ENCODE measurements around the gene ARID1B.
A peak's percentile ranks its signal among the peaks of the same experiment; 100 is the strongest.
"Not testable (repeated sequence)": the region's sequence is repeated elsewhere in the genome, so short reads cannot be mapped to it uniquely, and the experiment has no call there.

The ARID1B gene

DNA sequence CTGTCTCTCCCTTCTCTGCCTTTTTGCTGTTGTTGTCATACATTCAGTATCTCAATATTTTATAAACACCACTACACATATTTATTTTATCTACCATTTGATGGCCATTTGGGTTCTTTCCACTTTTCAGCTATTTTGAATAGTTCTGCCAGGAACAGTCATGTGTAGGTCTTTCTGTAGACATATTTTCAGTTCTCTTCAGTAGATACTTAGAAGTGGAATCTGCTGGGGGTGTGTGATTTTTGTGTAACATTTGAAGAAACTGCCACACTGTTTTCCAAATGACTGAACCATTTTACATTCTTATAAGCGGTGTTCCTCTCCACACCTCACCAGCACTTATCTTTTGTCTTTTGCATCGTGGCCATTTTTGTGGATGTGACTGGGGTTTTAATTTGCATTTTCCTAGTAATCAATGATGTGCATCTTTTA is 197.7 kb downstream of the ARID1B start:
- no peak for DNase-seq

DNA sequence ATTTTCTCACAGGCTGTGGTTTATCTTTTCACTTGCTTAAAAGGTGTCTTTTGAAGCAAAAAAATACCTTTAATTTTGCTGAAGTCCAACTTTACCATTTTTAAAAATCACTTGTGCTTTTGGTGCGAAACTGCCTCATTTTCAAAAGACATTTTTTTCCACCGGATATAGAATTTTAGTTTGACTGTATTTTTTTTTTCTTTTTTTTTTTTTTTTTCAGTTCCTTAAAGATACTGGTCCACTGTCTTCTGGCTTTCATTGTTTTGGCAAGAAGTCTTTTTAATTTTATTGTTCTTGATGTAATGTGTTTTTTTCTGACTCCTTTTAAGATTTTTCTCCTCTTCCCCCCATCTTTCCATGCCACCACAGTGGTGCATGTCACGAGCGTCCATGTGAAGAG is 198.2 kb downstream of the ARID1B start:
- no peak for DNase-seq

DNA sequence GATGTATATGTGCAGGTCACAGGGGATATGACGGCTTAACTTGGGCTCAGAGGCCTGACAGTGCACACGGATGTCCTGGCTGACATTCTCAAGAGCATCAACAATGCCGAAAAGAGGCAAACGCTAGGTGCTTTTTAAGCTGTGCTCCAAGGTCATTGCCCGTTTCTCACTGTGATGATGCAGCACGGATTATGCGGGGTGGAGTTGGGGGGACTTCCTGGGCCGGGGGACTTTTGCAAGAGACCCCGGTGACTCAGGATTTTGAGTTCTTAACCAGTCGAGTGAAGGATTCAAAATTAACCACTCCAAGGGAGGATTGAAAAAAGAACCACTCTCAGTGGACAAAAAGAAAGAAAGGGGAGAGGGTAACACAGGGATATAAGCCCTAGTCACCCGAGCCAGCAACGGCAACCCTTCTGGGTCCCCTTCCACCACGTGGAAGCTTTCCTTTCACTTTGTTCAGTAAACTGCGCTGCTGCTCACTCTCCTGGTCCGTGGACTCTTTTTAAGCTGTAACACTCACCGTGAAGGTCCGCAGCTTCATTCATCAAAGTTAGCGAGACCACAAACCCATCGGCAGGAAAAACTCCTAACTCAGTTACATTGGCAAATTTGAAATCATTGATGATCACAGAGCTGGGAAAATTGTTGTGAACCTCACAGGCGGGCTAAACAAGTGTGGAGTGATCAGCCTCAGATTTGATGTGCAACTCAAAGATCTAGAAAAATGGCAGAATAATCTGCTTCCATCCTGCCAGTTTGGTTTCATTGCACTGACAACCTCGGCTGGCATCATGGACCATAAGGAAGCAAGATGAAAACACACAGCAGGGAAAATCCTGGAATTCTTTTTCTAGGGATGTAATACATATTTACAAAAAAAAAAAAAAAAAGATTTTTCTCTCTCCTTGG is 199.3 kb downstream of the ARID1B start:
- no peak for DNase-seq

DNA sequence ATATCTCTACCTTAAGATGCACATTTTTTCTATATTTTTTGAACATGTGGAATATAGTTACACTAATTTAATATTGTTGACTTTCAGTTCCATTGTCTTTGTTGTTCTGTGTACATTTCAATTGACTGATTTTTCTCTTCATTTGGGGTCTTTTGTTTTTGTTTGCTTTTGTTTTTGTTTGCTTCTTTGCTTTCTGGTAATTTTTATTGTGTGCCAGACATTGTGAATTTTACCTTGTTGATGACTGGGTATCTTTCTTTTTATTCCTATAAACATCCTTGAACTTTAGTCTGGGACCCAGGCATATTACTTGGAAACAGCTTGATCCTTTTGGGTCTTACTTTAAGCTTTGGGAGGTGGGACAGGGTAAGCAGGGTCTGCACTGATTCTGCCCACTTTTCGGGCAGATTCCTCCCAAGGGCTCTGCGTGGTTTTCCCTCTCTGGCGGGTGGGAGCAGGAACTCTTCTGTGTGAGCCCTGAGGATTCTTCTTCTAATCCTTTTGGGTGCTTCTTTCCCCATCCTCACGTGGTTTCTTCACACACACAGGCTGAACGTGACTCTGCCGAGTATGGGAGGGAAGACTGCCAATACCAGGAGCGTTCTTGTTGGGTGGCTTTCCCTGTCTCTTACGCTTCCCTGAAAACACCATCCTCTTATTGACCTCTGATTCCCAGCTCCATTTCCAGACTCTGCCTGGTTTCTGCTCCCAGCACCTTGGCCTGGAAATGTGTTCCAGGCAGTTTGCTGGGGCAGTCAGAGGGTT is 200.5 kb downstream of the ARID1B start:
- no peak for DNase-seq

DNA sequence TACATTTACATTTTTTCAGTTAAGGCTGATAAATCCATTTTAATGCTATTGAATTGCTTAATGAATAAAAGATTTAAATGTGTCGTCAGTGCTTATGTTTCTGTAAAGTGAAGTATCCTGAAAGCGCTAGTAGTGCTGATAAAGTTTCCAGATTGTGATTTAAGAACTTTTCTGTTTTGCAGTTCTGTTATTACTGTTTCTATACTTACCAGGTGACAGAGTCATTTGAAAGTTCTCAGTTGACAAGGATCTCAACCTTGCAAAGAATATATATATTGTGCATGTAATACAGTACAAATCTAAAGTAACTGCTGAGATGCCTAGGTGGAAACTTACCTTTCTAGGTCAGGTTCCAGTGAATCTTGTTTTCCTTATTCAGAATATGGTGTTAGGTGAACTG is 201.8 kb downstream of the ARID1B start:
- no peak for DNase-seq

DNA sequence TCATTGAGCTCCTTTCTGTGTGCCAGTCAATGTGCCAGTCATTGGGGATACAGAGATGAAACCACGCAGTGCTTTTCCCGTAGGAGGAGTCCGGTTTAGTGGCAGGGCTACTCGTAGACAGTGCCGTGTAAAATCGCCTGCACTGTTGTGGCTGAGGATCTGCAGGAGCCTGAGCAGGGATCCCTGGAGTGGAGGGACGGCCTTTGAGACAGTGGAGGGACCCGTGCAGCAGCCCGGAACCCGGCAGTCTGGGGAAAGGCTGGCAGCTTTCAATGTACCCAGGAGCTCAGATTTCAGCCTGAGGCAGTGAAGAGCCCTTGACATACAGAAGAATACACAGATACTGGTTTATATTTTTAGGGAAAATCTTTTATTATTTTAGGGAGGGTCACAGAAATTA is 203.3 kb downstream of the ARID1B start:
- no peak for DNase-seq

DNA sequence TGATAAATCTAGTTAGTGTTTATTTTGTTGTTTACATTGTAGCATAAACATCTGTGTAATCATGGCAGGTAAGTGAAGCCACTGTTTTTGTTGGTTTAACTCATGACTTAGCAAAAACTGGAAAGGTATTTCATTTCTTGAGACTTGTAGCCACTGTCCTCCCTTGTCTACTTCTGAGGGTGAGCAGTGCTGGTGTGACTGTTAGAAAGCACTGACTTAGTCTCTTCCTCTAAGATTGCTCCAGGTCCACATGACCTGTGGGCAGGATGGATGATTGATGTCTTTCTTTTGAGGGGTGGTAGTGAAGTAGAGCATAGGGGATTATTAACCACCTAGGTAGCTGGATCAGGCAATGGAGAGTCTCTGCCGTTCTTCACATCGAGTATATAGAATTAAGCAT is 203.8 kb downstream of the ARID1B start:
- DNase-seq: no peak

DNA sequence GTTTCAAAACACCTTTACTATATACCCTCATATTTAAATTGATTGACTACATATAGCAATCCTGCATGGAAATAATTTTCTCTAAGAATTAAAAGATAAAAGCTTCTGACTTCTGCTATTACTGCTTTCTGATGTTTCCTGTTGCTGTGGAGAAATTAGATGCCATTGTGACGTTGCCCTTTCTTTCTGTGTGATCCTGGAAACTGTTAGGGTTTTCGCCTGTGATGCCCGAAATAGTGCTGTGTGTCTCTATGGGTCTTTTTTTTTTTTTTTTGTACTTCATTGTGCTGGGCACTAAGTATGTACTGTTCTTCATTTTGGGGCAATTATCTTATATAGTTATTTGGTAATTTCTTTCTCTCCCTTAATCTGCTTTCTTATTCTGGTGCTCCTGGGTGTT is 205.0 kb downstream of the ARID1B start:
- no peak for DNase-seq

DNA sequence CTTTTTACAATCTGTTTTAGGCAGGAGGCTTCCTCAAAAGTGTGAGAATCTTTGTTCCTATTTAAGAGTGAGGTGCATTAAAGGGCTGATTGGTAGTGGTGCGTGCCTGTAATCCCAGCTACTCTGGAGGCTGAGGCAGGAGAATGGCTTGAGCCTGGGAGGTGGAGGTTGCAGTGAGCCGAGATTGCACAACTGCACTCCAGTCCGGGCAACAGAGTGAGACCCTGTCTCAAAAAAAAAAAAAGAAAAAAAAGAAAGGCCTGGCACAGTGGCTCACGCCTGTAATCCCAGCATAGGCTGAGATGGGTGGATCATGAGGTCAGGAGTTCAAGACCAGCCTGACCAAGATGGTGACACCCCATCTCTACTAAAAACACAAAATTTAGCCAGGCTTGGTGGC is 205.7 kb downstream of the ARID1B start:
- not testable (repeated sequence) for DNase-seq

DNA sequence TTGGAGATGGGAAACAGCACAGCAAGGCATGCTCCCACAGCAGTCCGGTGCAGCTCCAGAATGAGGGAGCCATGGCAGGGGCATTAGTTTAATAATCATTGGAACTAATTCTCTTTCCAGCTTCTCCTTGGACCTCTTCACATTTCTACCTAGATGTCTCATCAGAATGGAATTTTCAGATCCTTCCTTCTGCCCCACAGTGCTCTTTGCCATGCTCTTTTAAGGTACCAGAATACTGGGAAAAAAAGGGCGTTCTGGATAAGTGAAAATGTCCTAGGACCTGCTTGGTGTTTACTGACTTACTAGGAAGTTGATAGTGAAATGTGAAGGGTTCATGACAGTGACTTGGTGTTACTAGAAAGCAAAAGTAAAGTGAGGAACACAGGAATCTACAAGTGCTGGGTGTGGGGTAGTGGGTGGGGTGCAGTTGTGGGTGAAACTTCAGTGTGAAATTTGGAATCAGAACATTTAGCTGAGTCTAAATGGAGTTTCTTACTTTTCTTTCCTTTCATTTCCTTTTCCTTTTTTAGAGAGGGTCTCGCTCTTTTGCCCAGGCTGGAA is 207.1 kb downstream of the ARID1B start:
- no peak for DNase-seq

DNA sequence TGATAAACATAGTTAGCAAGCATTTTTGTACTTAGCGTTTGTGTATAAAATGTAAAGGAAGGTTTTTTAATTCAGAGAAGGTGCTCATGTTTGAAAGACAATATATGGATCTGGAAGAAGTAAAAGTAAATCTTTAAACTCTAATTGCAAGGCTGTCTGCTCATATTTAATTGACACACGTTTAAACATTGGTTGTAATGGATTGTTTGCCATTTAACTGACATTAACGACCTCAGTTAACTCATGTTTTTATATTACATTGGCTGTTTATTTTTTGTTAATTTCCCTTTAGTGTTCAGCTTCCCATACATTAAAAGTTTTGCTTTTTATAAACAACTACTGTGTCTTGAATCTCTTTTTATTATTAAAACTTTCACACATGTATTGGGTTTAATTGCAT is 208.1 kb downstream of the ARID1B start:
- DNase-seq: no peak

DNA sequence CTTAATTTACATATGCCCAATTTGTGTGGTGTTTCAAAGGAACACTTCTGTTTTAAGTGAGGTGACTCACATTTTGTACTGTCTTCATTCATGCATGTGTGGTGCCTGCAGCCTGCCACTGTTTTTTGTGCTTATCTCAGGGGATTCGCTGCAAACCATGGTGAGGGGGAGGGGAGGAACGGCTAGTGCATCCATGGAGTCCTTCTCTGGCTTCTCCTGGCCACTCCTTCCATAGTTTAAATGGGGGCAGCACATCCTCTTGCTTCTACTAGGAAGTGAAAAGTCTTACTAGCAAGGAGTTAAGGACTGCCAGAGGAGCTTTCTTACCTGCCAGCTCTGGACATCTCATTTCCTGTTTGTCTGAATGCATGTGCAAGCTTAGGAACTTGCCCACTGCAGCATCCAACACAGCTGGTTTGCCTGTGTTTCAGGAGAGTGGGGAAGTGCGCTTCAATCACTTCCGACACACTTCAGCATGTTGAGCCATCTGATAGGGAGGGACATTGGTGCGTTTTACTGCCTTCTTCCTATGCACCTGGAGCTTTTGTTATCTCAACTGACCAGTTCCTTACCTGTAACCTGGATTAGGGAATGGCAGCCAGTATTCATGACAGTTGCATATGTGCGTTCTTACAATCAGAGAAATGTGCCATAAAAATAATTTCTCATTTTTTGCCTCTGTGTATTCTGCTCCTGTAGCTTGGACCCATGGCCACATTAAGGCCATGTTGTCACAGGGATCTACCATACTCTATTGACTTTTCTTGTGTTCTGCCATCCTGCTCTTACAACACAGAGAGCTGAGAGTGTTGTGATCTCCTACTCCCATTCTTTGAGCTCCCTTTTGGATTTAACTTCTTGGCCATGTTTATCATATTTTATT is 211.3 kb downstream of the ARID1B start:
- peak in 1 of 2 donors; percentile 21 for DNase-seq

DNA sequence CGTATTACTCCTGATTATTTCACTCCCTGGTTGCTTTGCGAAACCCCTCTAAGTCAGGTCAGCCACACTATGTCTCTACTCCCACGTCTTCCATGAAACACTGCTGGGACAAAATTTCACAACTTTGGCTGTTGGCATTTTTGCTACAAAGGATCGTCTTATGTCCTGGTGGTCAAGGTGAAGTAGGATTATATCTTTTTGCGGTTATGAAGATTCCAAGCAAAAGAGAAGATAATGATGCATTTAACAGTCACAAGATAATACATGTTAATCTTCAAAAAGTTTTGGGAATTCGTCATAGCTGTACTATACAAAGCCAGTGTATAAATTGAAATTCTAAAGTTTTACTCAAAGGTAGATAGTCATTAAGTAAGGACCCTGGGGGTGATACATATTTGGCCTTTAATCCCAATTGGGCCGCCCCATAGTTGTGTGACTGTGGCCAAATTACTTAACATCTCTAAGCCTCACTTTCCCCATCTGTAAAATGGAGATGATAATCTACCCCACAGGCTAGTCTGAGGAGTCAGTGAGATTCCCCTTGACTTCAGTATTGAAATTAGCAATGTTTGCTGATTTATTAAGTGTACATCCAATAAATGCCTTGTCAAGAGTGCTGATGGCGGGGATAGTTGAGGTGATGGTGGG is 212.1 kb downstream of the ARID1B start:
- DNase-seq: no peak

DNA sequence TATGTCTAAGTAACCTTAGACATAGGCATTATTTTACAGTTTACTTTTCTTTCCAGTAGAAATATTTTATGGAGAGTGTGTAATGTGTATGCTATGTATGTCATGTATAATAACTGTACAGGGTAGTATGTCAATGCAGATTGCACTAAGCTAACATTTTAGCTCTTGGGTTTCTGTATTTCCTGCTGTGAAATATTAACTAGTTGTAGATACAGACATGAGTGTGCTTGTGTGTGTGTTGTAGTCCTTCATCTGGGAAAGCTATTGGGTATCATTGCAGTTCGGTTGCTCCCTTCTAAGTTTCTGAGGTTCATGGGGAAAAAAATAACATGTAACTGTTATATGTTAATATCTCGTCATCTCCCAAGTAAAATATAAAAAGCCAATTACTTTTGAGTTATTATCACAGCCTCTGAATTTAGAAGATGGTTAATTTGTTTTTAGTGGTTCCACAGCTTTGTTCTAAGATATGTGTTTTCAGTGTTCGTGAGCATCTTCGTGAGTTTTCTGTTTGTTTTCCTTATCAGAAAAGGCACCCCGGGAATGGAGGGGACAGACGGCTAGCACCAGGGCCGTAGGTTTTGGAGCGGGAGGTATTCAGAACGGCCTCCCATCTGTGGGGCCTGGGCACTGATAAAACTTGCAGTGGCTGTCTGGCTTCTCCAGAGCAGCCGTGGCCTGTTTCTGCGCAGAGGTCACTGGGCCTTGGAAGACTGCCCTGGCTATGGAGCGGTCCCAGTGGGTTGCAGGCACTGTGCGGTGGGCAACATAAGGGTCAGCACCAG is 215.0 kb downstream of the ARID1B start:
- DNase-seq: no peak

DNA sequence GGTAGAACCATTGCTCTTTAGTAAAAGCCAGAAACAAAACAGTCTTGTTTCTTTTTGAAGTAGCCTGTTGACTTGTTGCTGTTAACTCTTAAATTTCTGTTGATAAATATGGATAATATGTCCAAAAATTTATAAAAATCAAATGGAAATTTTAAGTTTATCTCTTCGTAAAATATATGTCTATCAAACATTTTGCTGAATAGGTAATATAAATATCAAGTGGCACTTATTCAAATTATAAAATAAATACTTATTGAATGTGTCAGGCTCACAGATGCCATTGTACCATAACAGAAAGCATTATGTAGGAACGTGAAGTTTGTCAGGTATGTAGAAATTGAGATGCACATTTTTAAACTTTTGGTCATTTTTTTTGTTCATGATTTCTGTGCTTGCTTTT is 216.5 kb downstream of the ARID1B start:
- DNase-seq: no peak

DNA sequence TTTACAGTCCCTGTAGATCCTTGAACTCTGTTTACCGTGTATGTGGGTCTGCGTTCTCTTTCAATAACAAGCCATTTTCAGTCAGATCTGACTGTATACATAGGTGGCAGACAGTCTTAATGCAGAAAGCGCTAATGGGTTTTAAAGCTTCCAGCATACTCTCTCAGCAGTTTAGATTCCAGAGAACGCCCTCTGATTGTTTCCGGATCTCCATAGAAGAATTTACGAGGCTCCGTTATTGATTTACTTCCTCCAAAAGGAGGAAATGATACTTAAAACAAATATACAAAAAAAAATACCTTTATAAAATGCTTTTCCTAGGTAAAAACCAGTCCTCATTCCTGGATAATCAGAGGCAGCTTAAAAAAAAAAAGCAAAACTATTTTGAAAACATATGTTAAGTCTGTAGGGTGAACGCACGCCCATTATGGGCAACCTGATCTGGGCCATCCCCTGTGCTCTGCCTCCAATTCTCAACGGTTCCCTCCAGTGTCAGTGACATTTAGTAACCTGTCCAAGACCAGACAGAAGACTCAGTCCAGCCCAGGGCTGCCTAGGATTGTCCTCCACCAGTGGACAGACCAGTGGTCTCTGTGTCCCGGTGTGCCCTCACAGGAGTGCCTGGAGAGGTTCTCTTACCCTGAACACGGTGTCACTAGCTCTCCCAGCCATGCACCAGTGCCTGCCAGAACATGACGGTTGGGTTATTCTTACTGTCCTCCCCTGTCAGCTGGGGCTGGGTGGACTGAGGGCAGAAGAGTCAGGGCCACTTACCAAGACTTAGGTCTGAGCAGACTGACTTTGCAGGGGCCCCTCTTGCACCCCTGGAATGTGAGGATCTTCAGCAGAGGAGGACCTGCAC is 217.3 kb downstream of the ARID1B start:
- DNase-seq: no peak

DNA sequence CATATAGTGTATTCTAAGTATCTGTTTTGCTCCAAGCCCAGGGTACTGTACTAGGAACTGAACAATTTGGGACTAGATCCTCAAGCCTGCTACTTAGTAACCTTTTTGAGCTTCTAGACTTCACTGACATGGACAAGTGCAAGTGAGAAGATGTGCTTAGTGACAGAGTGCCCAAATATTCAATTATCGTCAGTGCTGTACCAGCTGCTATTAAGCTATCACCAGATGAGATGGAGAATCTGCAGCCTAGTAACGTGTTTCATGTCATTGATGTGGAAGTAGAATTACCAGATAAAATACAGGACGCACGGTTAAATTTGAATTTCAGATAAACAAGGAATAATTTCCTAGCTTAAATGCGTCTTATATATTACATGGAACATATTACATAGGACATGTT is 218.3 kb downstream of the ARID1B start:
- DNase-seq: no peak

DNA sequence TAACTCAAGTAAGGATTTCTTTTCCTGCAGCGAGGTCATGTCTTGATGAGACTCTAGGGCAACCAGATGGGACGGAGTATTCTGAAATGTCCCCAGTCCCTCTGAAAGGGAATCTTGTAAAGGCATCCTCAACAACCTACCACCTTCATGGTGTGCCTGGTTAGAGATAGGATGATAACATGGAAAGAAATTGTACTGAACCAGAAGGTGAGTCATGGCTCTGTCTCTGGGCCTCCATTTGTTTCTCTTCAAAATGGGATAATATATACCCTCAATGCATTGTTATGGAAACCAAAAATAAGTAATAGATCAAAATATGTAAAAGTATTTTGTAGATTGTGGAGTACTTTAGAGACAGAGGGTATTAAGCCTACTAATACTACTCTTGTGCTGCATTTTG is 219.1 kb downstream of the ARID1B start:
- no peak for DNase-seq

DNA sequence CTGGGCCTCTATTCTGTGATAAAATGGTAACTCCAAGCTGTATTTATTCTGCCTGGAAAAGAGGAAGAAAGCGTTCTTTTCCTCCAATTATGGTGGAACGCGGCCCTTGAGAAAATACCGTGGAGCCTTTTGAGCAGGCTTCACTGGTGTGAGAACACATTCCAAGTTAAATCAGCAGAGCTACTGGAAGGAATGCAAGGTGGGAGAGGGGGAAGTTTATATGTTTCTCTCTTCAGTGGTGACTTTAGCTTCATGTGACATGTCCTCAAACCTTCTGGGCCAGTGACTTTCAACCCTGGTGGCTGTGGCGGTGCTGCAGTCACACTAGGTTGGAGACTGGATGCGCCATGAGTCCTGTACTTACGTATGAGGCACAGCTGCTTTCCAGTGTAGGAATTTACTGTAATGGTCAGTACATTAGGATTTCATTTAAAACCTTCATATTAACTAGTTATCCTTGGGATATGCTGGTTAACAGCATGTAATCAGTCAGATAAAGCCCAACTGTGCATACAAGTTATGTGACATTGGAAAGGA is 221.7 kb downstream of the ARID1B start:
- no peak for DNase-seq

DNA sequence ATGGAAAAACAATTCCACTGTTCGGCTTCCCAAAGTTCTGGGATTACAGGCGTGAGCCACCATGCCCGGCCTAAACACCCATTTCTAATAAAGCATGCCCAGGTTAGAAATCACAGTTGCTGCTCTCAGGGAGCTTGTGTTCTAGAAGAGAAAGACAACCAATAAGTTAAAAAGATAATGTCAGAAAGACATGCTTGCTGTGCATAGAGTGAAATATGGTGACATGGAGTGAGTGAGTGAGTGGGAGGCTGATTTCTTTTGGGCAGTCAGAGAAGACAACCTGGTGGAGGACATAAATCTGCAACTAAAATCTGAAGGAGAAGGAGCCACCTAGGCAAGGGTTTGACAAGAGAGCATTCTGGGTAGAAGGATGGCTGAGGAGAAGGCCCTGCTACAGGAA is 222.6 kb downstream of the ARID1B start:
- DNase-seq: no peak

Measured in CD4-positive, alpha-beta T cell treated with Interleukin-4 for 1 hour (primary cell).